IPS-18c (cell line): ENCODE results near the gene PCK2.

Source experiments
- H3K4me3 ChIP-seq: 2 replicates; pipeline ENCODE4 v1.7.0; 2013; ENCODE audit warnings: low read depth, mild to moderate bottlenecking, low read length, moderate library complexity; ENCODE audit not compliant: insufficient read depth
- H3K9me3 ChIP-seq: one replicate; pipeline ENCODE4 v1.6.1; 2013; ENCODE audit warnings: mild to moderate bottlenecking, low read length, moderate library complexity; ENCODE audit not compliant: control insufficient read depth, insufficient read depth

The PCK2 gene

GRCh38 chr14:24150993-24151392 lies 56.9 kb downstream of the PCK2 start:
- H3K4me3 ChIP-seq: no peak overlapping the region
- H3K9me3 ChIP-seq: no peaks in the 10 kb centered on the region

DNA sequence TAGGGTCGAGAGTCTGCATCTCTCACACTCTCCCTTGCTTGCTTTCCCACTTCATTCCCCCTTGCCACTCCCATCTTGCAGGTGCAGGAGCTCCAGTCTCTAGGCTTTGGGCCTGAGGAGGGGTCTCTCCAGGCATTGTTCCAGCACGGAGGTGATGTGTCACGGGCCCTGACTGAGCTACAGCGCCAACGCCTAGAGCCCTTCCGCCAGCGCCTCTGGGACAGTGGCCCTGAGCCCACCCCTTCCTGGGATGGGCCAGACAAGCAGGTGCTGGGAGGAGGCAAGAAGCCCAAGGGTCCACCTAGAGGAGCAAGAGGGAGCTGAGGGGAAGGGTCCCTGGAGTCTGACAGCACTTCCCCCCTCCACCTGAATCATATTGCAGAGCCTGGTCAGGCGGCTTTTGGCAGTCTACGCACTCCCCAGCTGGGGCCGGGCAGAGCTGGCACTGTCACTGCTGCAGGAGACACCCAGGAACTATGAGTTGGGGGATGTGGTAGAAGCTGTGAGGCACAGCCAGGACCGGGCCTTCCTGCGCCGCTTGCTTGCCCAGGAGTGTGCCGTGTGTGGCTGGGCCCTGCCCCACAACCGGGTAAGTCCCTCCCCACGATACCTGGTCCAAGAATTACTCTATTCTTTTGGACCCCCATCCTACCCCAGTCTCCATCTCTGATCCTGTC lies 57.4 kb downstream of the PCK2 start:
- Histone ChIP-seq H3K4me3 (no peak overlapping the region), H3K9me3 (no peaks in the 10 kb centered on the region)
